WTC11 (cell line): ENCODE data around the gene ZNHIT3. TPM values are rescaled to one million over a fixed set of nuclear protein-coding genes. Genes with fewer than 3 reads are reported as not detected.

Experiments
- ATAC-seq: fragments of 200-7000 bp; cut with Tn5 transposase; 2 replicates; pipeline ENCODE4 v1.10.0; 2021; ENCODE audit warnings: mild to moderate bottlenecking, moderate library complexity
- CTCF ChIA-PET: fragments of 300-600 bp; sonication (Branson Sonifier 250); formaldehyde crosslinking; loops from one replicate; lab custom pipeline; 2021; ENCODE audit warnings: antibody characterized with exemption; lab: Charles Lee
- POLR2A ChIA-PET: fragments of 350-600 bp; sonication (Branson Sonifier 250); formaldehyde crosslinking; loops from one replicate; lab custom pipeline; 2021; ENCODE audit warnings: antibody characterized with exemption; lab: Charles Lee
- DNase-seq: peaks from one replicate; pipeline ENCODE4 v3.0.0; 2021; ENCODE audit warnings: low spot score
- H3K27ac Mint-ChIP-seq: 2 replicates; pipeline ENCODE4 v1.8.0; 2021; ENCODE audit warnings: mixed read lengths
- H3K27me3 Mint-ChIP-seq: 2 replicates; pipeline ENCODE4 v1.8.0; 2021; ENCODE audit warnings: low read depth, mild to moderate bottlenecking, moderate library complexity, mixed read lengths
- H3K36me3 Mint-ChIP-seq: 2 replicates; pipeline ENCODE4 v1.8.0; 2021; ENCODE audit warnings: mixed read lengths
- H3K4me1 Mint-ChIP-seq: 2 replicates; pipeline ENCODE4 v1.8.0; 2022; ENCODE audit warnings: mixed read lengths
- H3K4me3 Mint-ChIP-seq: 2 replicates; pipeline ENCODE4 v1.8.0; 2021; ENCODE audit warnings: mild to moderate bottlenecking, moderate library complexity, mixed read lengths
- H3K9me3 Mint-ChIP-seq: 2 replicates; pipeline ENCODE4 v1.8.0; 2021; ENCODE audit warnings: mixed read lengths
- ATF1 ChIP-seq: sonication (generic); formaldehyde crosslinking; IDR thresholded peaks from 2 replicates; pipeline ENCODE4 v1.8.1; 2023; ENCODE audit warnings: mild to moderate bottlenecking, moderate library complexity, missing genetic modification reagents
- CBFB ChIP-seq: sonication (generic); formaldehyde crosslinking; IDR thresholded peaks from 2 replicates; pipeline ENCODE4 v1.8.1; 2022; ENCODE audit warnings: mild to moderate bottlenecking, low read depth, missing genetic modification reagents
- CREM ChIP-seq: sonication (generic); formaldehyde crosslinking; IDR thresholded peaks from 2 replicates; pipeline ENCODE4 v1.8.1; 2022; ENCODE audit warnings: mild to moderate bottlenecking, missing genetic modification reagents, moderate library complexity
- EMX1 ChIP-seq: fragments of 250-450 bp; sonication (Bioruptor Pico); IDR thresholded peaks from 2 replicates; pipeline ENCODE4 v1.8.0; 2021; ENCODE audit warnings: mild to moderate bottlenecking
- FOXP4 ChIP-seq: sonication (generic); formaldehyde crosslinking; IDR thresholded peaks from 2 replicates; pipeline ENCODE4 v1.8.0; 2022; ENCODE audit warnings: mild to moderate bottlenecking, missing genetic modification reagents
- GABPB1 ChIP-seq: sonication (generic); formaldehyde crosslinking; IDR thresholded peaks from 2 replicates; pipeline ENCODE4 v1.8.1; 2023; ENCODE audit warnings: mild to moderate bottlenecking, missing genetic modification reagents
- GTF2I ChIP-seq: fragments of 250-450 bp; sonication (Bioruptor Pico); conservative IDR thresholded peaks from 2 replicates; pipeline ENCODE4 v1.4.0; 2021; ENCODE audit warnings: mild to moderate bottlenecking
- KAT7 ChIP-seq: sonication (generic); formaldehyde crosslinking; IDR thresholded peaks from 2 replicates; pipeline ENCODE4 v1.8.1; 2023; ENCODE audit warnings: missing genetic modification reagents, mild to moderate bottlenecking, borderline replicate concordance
- MAX ChIP-seq: sonication (generic); formaldehyde crosslinking; IDR thresholded peaks from 2 replicates; pipeline ENCODE4 v1.8.0; 2022; ENCODE audit warnings: mild to moderate bottlenecking, missing genetic modification reagents
- NR3C1 ChIP-seq: sonication (generic); formaldehyde crosslinking; conservative IDR thresholded peaks from 2 replicates; pipeline ENCODE4 v1.8.1; 2023; ENCODE audit warnings: low read depth, mild to moderate bottlenecking, missing genetic modification reagents
- PRRX2 ChIP-seq: fragments of 250-450 bp; sonication (Bioruptor Pico); IDR thresholded peaks from 2 replicates; pipeline ENCODE4 v1.8.0; 2021; ENCODE audit warnings: mild to moderate bottlenecking
- TEAD4 ChIP-seq: sonication (generic); formaldehyde crosslinking; IDR thresholded peaks from 2 replicates; pipeline ENCODE4 v1.8.0; 2022; ENCODE audit warnings: mild to moderate bottlenecking, missing genetic modification reagents
- total RNA-seq: library from RNA; stranded (reverse); gene quantifications from 3 replicates; pipeline ENCODE4 v1.2.3, GENCODE V29; 2021
- TF ChIP-seq, protein P1 (sequence below): sonication (generic); formaldehyde crosslinking; IDR thresholded peaks from 2 replicates; pipeline ENCODE4 v1.8.0; 2023; ENCODE audit warnings: missing genetic modification reagents
- TF ChIP-seq, protein P2 (sequence below): sonication (generic); formaldehyde crosslinking; IDR thresholded peaks from 2 replicates; pipeline ENCODE4 v1.8.1; 2023; ENCODE audit warnings: mild to moderate bottlenecking, missing genetic modification reagents
- TF ChIP-seq, protein P3 (sequence below): fragments of 250-450 bp; sonication (Bioruptor Pico); conservative IDR thresholded peaks from 2 replicates; pipeline ENCODE4 v1.9.0; 2021; ENCODE audit warnings: mild to moderate bottlenecking
- TF ChIP-seq, protein P4 (sequence below): sonication (generic); formaldehyde crosslinking; IDR thresholded peaks from 2 replicates; pipeline ENCODE4 v1.8.1; 2022; ENCODE audit warnings: mild to moderate bottlenecking, missing genetic modification reagents, moderate library complexity, borderline replicate concordance

ZNHIT3 gene
- total RNA-seq, 1 experiment from 2014 or later = 47.0 TPM

- CTCF ChIA-PET = interaction anchor here (0.6 to 2.2 kb wide), 6 partner anchors 8 to 501 kb away, joined by 3 to 14 read pairs (median 3); no protein-coding TSS in a partner anchor
- POLR2A ChIA-PET = no interaction called here
- TF ChIP-seq CBFB (CRISPR knock-in tag) = no peak
- TF ChIP-seq KAT7 (CRISPR knock-in tag) = no peak
- TF ChIP-seq FOXP4 = no peak
- TF ChIP-seq, protein P1, sequence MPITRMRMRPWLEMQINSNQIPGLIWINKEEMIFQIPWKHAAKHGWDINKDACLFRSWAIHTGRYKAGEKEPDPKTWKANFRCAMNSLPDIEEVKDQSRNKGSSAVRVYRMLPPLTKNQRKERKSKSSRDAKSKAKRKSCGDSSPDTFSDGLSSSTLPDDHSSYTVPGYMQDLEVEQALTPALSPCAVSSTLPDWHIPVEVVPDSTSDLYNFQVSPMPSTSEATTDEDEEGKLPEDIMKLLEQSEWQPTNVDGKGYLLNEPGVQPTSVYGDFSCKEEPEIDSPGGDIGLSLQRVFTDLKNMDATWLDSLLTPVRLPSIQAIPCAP (CRISPR knock-in tag) = no peak
- no peak for TF ChIP-seq PRRX2 (CRISPR knock-in tag)
- TF ChIP-seq MAX (CRISPR knock-in tag) = no peak
- Mint-ChIP-seq H3K9me3 (no peaks in the 10 kb centered on the region), H3K27me3 (peaks cover 30% of the 10 kb centered on the region), H3K4me1 (no peaks in the 10 kb centered on the region), H3K4me3 (no peak overlapping the region), H3K36me3 (no peaks in the 10 kb centered on the region), H3K27ac (no peak overlapping the region)
- ATAC-seq (no peak), DNase-seq (no peak)
Measured at GRCh38 chr17:36468903-36469635, 17.4 kb upstream of the ZNHIT3 start.

DNA sequence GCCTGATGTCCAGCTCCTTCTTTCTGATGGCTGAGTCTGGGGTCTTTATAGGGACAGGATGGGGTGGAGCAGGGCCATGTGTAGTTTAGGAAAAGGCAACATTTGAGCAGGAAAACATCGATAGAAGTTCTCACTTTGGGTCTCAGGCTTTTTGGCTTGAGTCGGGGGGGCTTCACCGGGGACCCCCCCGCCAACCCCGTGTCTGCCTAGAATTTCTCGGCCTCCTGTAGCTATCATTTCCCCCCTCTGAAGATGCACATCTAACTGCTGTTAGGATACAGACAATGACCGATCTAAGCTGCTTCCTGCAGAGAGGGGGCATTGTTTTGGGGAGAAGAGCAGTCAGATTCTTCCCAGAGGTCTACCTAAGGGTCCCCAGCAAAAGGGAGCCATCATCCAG is 16.7 kb upstream of the ZNHIT3 start:
- no peaks in the 10 kb centered on the region for H3K9me3 Mint-ChIP-seq
- POLR2A ChIA-PET = no interaction called here

GRCh38 chr17:36470499-36470898 is 16.0 kb upstream of the ZNHIT3 start:
- no peaks in the 10 kb centered on the region for H3K36me3 Mint-ChIP-seq
- no peak overlapping the region for H3K4me3 Mint-ChIP-seq
- H3K9me3 Mint-ChIP-seq = no peaks in the 10 kb centered on the region
- no peak overlapping the region for H3K27ac Mint-ChIP-seq
- peaks cover 21% of the 10 kb centered on the region for H3K27me3 Mint-ChIP-seq
- ATAC-seq (no peak), DNase-seq (no peak)
- ChIA-PET CTCF (interaction anchor here (2.2 kb wide), 1 partner anchor 12 kb away, joined by 14 read pairs; no protein-coding TSS in a partner anchor), POLR2A (no interaction called here)
- TF ChIP-seq, protein P2, sequence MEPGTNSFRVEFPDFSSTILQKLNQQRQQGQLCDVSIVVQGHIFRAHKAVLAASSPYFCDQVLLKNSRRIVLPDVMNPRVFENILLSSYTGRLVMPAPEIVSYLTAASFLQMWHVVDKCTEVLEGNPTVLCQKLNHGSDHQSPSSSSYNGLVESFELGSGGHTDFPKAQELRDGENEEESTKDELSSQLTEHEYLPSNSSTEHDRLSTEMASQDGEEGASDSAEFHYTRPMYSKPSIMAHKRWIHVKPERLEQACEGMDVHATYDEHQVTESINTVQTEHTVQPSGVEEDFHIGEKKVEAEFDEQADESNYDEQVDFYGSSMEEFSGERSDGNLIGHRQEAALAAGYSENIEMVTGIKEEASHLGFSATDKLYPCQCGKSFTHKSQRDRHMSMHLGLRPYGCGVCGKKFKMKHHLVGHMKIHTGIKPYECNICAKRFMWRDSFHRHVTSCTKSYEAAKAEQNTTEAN (CRISPR knock-in tag) = no peak
- TF ChIP-seq, protein P3, sequence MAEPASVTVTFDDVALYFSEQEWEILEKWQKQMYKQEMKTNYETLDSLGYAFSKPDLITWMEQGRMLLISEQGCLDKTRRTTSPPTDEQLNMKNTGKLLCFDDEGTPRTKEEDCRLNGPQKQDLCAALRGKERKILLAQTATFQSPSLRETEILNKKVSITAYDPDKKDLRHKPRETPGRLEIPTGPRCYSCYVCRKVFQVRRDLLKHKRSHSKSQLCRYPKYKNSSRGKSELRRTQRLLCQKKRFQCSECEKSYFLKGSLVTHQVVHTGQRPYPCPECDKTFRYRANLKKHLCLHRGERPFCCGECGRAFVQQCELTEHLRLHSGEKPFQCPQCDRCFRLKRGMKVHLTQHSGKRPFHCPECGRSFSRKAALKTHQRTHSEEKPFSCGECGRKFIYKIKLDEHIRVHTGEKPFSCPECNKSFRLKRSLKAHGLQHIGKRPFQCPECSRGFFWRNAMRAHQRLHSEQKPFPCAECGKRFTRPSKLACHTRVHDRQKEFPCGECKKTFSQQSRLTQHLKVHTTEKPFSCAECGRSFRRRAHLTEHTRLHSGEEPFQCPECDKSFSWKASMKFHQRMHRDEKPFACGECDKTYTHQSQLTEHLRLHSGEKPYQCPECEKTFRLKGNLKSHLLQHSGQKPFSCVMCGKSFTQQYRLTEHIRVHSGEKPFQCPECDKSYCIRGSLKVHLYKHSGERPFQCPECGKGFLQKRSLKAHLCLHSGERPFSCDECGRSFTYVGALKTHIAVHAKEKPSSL (CRISPR knock-in tag) = no peak
- TF ChIP-seq CREM (CRISPR knock-in tag) = no peak
- TF ChIP-seq, protein P4, sequence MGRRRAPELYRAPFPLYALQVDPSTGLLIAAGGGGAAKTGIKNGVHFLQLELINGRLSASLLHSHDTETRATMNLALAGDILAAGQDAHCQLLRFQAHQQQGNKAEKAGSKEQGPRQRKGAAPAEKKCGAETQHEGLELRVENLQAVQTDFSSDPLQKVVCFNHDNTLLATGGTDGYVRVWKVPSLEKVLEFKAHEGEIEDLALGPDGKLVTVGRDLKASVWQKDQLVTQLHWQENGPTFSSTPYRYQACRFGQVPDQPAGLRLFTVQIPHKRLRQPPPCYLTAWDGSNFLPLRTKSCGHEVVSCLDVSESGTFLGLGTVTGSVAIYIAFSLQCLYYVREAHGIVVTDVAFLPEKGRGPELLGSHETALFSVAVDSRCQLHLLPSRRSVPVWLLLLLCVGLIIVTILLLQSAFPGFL (CRISPR knock-in tag) = no peak
- H3K4me1 Mint-ChIP-seq = no peaks in the 10 kb centered on the region

More for the DNA sequence above, 16.7 kb upstream of the ZNHIT3 start:
- Mint-ChIP-seq H3K27me3 (peaks cover 29% of the 10 kb centered on the region), H3K4me3 (no peak overlapping the region), H3K27ac (no peak overlapping the region), H3K4me1 (no peaks in the 10 kb centered on the region), H3K36me3 (no peaks in the 10 kb centered on the region)
- no peak for TF ChIP-seq ATF1 (CRISPR knock-in tag)
- no peak for TF ChIP-seq TEAD4
- no peak for TF ChIP-seq GTF2I (CRISPR knock-in tag)
- no peak for TF ChIP-seq GABPB1 (CRISPR knock-in tag)
- TF ChIP-seq NR3C1 (CRISPR knock-in tag) = no peak
- no peak for TF ChIP-seq EMX1 (CRISPR knock-in tag)
- CTCF ChIA-PET = interaction anchor here (0.6 to 2.2 kb wide), 5 partner anchors 9 to 502 kb away, joined by 3 to 14 read pairs (median 3); no protein-coding TSS in a partner anchor
- DNase-seq (no peak), ATAC-seq (no peak)
